TTC549 (cell line): ENCODE results near the gene SHROOM1.
A peak's percentile ranks its signal among the peaks of the same experiment; 100 is the strongest.
"Not testable (repeated sequence)": the region's sequence is repeated elsewhere in the genome, so short reads cannot be mapped to it uniquely, and the experiment has no call there.

Experiments
- FAIRE-seq: peaks from 2 replicates; lab custom pipeline; 2012; peaks lifted over from hg19 to GRCh38; lab: Jason Lieb, UNC

Gene SHROOM1

GRCh38 chr5:132823481-132824050 is 6.9 kb downstream of the SHROOM1 start:
- no peak for FAIRE-seq

GRCh38 chr5:132822650-132823480 is 7.6 kb downstream of the SHROOM1 start:
- no peak for FAIRE-seq

GRCh38 chr5:132821791-132822190 is 8.7 kb downstream of the SHROOM1 start:
- no peak for FAIRE-seq

- no peak for FAIRE-seq
Measured at GRCh38 chr5:132821350-132821749, 9.1 kb downstream of the SHROOM1 start.

GRCh38 chr5:132820162-132820754 is 10.2 kb downstream of the SHROOM1 start:
- FAIRE-seq: peak; percentile 76

GRCh38 chr5:132819468-132819867 is 11.0 kb downstream of the SHROOM1 start:
- FAIRE-seq: no peak

- FAIRE-seq: no peak
Measured at GRCh38 chr5:132817011-132817410, 13.4 kb downstream of the SHROOM1 start.

GRCh38 chr5:132816554-132816953 is 13.9 kb downstream of the SHROOM1 start:
- no peak for FAIRE-seq

GRCh38 chr5:132816083-132816482 is 14.4 kb downstream of the SHROOM1 start:
- no peak for FAIRE-seq

- FAIRE-seq: no peak
Measured at GRCh38 chr5:132815454-132815853, 15.0 kb downstream of the SHROOM1 start.

- no peak for FAIRE-seq
Measured at GRCh38 chr5:132814503-132815294, 15.7 kb downstream of the SHROOM1 start.

GRCh38 chr5:132813599-132814502 is 16.6 kb downstream of the SHROOM1 start:
- FAIRE-seq: no peak

- no peak for FAIRE-seq
Measured at GRCh38 chr5:132812781-132813598, 17.5 kb downstream of the SHROOM1 start, which contains the start of gene SOWAHA. Gene SOWAHA, plus strand, starts transcription at chr5:132813302. Its CDS starts 320 bp downstream, at chr5:132813622.

- no peak for FAIRE-seq
Measured at GRCh38 chr5:132812123-132812765, 18.2 kb downstream of the SHROOM1 start.

GRCh38 chr5:132810605-132811004 is 19.8 kb downstream of the SHROOM1 start:
- no peak for FAIRE-seq

- no peak for FAIRE-seq
Measured at GRCh38 chr5:132808866-132809265, 21.6 kb downstream of the SHROOM1 start.

GRCh38 chr5:132808448-132808847 is 22.0 kb downstream of the SHROOM1 start:
- FAIRE-seq: no peak

- FAIRE-seq: no peak
Measured at GRCh38 chr5:132807163-132807838, 23.1 kb downstream of the SHROOM1 start.

- not testable (repeated sequence) for FAIRE-seq
Measured at GRCh38 chr5:132806804-132807162, 23.7 kb downstream of the SHROOM1 start.
